Left lobe of liver (tissue), 2 donors: ENCODE results near the gene NOXO1. TPM values are rescaled to one million over a fixed set of nuclear protein-coding genes. Genes with fewer than 3 reads are reported as not detected.

Experiments used
- ATAC-seq: fragments of 200-7000 bp; cut with Tn5 transposase; one replicate; pipeline ENCODE4 v1.9.1; 2020; ENCODE audit warnings: mild to moderate bottlenecking, moderate library complexity
- DNase-seq: peaks from one replicate; pipeline ENCODE4 v3.0.0-alpha.2; 2020; ENCODE audit warnings: low spot score
- total RNA-seq: library from RNA; stranded (reverse); gene quantifications from one replicate; pipeline ENCODE4 v1.2.1, GENCODE V29; 2021
- donor health status: DM: no; HTN: no; CAD: no; lungs with moderate emphysema.
- donor health status: DM: no; HTN: yes; CAD: no.

Gene NOXO1
- total RNA-seq, 1 donor from 2014 or later: 1.7 TPM

DNA sequence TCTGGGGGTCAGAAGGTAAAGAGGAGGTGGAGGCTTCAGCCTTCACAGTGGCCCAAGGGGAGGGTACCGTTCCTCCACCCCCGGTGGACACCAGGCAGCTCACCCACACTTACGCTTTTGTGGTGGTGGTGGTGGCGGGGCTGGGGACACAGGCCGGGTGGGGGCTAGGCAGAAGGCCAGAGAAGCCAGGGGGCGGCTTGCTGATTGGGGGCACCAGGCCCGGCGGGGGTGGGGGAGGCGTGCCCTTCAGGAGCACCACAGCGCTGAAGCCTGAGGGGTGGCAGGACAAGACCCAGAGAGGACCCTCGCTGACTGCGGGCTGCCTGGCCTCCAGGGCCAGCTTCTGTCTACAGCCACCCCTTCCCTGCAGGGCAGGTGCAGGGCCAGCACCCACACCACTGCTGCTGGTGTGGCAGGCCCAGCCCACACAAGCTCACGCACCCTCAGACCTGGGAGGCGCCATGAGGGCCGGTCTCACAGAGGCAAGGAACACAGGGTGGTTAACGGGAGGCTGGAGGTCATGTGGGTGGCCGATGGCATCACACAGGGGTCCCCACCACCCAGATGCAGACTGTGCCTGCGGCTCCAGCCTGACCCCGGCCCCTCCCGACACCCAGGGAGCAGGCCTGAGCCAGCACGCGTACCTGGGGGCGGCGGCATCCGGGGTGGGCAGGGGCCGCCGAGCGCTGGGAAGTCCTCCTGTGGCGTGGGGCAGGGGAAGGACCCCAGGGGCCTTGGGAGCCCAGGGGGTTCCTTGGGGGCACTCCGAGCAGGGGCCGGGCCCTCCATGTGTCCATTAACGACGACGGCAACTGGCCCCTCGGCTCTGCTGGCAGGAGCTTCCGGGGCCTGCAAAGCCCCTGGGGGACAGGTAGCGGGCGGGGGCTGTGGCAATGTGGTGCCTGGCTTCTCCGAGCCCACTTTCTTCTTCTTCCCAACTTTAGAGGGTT is 17.9 kb upstream of the NOXO1 start:
- ATAC-seq (no peak), DNase-seq (no peak)

DNA sequence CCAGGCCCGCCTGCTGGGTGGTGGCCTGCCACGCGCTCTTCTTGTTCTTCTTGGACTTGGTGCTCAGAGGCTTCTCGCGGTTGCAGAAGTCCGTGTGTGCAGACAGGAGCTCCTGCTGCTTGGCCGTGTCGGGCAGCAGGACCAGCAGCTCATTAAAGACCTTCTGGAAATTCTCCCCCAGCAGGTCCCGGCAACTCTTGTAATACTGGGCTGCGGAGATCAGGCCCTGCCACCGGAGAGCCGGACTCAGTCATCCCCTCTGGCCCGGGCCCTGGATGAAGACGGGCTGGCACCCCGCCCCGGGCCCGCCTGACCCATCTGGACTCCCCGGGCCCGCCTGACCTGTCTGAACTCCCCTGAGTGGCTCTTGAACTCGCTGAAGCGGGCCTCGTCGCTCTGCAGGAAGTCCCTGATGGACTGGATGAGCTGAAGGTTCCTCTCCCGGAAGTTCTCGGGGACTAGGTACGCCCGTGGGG is 17.1 kb upstream of the NOXO1 start:
- no peak for DNase-seq
- no peak for ATAC-seq

DNA sequence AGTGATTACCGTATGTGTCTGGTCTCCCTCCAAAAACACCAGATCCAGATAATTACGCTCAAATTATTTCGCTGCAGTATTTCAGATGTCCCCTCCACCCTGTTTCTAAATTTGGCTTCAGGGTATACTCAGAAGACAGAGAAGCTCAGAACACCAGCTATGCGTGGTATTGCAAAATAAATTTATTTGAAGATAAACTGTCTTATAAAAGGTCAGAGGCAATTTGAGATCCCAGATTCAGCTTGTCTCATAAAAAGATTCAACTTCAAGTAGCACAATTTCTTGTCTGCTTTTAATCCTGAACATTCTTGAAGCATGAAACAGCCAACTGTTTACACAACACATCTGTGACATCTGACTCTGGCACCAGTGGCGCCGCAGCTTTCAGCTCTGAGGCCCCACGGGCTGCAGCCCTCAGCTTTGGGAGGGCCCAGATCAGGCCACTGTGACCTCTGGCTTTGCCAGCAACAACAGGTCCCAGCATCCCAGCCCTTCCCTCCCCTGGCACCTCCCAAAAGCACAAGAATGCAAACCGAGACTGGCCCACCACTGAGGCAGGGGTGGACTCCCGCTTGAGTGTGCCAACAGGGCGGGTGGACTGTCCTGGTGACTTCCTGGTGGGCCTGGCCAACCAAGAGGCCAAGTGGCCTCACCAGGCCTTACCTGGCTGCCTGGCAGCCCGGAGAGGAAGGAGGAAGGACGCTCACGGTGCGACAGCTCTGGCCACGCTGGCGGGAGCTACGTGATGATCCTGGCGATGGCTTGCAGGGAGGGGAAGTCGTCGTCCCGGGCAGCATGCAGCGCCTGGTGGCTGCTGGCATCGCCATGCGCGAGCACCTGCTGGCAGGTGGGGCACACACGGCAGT is 16.5 kb upstream of the NOXO1 start:
- ATAC-seq: no peak

DNA sequence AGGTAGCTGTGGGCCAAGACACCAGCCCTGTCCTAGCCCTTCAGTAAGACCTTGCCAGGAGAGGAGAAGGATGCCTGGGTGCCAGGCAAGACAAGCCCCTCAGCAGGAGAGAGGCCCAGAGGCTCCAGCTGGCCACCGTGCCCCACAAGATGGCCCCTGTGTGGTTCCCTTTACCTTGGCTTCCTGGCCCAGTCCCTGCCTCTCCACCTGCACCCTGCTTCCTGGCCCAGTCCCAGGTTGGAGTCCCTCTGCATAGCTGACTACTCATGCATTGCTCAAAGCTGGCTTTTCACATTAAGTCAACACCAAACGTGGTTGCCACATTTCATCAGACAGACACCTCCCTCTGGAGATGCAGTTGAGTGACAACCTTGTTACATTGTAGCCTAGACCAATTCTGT is 12.5 kb upstream of the NOXO1 start:
- DNase-seq (peak; percentile 75), ATAC-seq (peak; percentile 69)

More for the DNA sequence above, 16.5 kb upstream of the NOXO1 start:
- no peak for DNase-seq

DNA sequence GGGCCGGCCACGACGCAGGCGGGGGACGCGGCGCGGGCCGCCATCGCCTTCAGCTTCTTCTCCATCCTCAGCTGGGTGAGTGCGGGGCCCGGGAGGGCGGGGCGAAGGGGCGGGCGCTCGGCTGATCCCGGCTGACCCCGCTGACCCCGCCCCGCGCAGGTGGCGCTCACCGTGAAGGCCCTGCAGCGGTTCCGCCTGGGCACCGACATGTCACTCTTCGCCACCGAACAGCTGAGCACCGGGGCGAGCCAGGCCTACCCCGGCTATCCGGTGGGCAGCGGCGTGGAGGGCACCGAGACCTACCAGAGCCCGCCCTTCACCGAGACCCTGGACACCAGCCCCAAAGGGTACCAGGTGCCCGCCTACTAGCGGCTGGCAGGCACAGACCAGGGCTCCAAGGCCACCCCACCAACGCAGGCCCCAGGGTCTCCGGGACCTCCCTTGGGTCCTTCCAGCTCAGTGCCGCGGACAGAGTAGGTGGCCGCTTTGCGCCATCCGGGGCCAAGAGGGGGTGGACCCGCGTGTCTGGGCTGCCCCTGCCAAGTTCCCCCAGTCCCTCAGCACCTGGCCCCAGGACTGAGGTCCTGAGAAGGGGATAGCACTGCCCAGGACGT is 11.5 kb upstream of the NOXO1 start:
- ATAC-seq (no peak), DNase-seq (no peak)

DNA sequence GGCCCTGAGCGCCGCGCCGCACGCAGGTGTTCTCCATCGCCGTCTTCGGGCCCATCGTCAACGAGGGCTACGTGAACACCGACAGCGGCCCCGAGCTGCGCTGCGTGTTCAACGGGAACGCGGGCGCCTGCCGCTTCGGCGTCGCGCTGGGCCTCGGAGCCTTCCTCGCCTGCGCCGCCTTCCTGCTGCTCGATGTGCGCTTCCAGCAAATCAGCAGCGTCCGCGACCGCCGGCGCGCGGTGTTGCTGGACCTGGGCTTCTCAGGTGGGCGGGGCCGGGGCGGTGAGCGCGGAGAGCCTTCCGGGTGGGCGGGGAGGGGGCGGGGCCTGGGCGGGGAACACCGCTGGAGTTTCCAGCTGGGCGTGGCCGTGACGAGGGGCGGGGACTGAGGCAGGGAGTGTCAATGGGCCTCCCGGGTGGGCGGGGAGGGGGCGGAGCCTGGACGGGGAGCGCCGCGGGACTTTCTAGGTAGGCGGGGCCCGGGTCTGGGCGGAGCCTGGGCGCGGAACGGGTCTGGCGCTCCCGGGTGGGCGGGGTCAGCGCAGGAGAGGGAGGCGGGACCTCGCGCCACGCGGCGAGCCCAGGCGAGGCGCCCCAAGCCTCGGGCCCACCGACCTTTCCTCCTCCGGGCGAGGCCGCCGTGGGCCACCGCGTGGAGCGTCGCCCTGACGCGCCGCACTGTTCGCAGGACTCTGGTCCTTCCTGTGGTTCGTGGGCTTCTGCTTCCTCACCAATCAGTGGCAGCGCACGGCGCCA is 10.9 kb upstream of the NOXO1 start:
- peak; percentile 86 for DNase-seq

DNA sequence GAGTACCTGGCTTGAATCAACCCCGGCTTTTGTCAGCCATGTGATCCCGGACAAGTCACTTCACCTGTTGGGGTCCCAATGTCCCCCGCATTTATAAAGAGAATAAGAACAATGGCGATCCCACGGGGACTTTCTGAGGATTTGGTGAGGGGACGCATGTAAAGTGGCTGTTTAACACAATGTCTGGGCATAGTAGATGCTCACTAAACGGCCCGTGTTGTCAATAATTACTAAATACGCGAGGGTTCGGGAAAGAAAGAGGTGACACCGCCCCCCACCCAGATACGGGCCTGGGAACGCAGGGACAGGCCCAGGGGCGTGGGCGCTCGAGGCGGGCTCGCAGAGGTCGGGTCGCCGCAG is 10.3 kb upstream of the NOXO1 start:
- no peak for ATAC-seq
- no peak for DNase-seq

More for the DNA sequence above, 10.9 kb upstream of the NOXO1 start:
- peak; percentile 73 for ATAC-seq

DNA sequence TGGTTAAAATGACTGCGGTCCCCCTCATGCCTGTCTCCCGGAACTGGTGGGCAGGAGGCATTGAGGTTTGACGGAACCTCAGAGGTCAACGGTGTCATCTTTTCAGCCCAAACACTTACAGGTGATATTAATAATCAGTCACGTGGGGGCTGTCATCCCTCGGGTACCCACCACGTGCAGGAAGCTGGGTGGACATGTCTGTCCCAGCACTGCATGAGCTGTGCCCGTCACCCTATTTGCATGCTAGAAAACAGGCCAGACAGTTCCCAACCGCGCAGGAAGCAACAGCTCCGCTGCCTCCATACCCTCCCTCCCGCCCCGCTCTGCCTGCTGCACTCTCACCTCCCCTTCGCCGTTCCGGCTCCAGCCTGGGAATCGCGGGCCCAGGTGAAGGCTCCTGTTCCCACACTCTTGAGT is 9.9 kb upstream of the NOXO1 start:
- no peak for DNase-seq
- ATAC-seq: no peak

DNA sequence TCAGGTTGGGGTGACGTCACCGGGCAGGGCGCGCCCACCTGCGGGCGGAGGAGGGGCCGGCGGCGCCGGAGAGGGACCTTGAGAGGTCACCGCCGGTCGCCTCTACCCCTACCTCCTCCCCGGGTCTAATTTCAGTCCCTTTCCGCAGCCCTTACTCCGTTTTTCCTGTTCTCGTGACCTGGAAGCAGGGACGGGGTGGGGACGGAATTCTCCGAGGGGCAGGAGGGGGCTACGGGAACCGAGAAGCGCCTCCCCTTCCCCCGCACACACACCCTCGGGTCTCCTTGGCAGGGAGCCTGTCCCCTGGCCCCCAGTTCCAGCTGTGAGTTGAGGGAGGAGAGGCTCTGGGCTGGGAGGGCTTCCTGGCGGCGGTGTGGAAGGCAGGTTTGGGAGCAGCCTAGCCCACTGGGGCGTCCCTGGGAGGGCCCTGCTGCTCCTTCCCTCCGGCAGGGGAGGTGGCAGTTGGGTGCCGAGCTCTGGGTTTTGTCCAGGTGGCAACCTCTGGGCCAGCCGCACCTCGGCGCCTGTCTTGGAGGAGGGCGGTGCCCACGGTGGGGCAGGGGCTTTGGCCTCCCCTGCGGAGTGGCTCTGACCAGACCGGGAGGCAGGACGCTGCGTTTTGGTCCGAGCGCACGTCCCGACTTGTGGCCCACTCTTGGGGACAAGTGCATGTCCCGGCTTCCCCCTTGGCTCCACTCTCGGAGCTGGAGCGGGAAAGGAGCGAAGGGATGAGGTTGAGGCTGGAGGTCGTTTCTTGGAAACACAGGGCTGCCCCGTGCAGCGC is 9.3 kb upstream of the NOXO1 start:
- DNase-seq: no peak
- ATAC-seq: no peak

DNA sequence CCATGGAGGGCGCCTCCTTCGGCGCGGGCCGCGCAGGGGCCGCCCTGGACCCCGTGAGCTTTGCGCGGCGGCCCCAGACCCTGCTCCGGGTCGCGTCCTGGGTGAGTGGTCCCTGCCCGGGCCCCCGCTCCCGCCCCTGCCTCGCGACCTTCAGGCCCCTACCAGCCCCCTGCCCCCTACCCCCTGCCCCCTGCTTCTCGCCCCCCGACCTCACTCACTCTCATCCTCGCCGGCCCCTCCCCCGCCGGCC is 8.8 kb upstream of the NOXO1 start:
- no peak for DNase-seq

DNA sequence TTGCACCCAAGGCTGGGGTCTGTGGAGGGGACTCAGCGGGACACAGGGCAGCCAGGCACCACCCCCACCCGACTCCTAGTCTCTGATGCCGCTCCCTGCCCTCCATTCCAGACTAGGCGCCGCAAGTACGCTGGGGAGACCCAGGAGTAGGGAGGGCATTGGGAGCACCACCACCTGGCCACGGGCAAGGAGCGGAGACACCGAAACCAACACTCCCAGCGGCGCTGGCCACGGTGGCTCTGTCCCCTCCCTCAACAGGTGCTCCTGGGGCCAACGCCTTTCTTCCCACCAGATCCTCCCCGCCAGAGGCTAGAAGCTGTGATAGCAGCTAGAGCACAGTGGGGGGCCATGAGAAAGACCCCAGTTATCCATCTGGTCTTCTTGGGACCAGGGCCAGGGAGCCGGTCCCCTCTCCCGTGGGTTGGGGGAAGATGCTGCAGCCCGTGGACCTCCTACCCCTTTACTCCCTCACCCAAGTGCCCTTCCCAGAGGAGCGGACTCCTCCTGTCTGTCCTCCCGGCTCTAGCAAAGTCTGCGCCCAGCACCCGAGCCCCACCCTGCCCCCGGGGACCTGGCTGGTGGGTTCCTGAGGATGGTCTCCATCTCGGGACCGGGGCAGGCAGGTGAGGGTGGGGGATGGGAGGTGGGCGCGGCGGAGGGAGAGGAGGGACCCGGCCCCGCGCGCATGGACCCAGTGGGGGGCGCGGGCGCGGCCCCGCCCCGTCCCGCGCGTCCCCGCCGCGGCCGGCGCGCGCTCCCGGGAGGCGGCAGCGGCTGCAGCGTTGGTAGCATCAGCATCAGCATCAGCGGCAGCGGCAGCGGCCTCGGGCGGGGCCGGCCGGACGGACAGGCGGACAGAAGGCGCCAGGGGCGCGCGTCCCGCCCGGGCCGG is 8.2 kb upstream of the NOXO1 start, which contains the start of gene SYNGR3:
TSS of gene SYNGR3 (plus strand) at position 762 of the 892 bp plus-strand sequence. CDS start 133 bp downstream, outside the sequence.
- ATAC-seq (no peak), DNase-seq (no peak)

More for the DNA sequence above, 8.8 kb upstream of the NOXO1 start:
- no peak for ATAC-seq

DNA sequence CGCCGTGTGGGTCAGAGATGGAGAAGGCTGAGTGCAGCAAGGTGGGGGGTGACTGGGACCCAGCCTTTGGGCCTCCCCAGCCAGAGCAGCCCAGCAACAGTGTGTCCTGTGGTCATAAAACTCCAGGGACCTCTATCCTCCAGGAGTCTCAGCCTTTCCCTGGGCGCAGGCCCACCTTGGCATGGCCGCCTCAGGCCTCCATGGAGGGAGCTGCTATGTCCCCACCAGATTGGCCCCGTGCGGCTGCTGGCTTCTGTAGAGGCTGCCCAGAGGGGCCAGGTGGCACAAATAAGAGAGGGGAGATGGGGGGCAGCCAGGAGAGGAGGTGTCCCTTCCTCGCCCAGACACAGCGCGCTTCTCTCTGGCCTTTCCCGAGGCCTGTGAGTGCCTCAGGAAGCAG is 5.9 kb upstream of the NOXO1 start:
- no peak for ATAC-seq
- no peak for DNase-seq

DNA sequence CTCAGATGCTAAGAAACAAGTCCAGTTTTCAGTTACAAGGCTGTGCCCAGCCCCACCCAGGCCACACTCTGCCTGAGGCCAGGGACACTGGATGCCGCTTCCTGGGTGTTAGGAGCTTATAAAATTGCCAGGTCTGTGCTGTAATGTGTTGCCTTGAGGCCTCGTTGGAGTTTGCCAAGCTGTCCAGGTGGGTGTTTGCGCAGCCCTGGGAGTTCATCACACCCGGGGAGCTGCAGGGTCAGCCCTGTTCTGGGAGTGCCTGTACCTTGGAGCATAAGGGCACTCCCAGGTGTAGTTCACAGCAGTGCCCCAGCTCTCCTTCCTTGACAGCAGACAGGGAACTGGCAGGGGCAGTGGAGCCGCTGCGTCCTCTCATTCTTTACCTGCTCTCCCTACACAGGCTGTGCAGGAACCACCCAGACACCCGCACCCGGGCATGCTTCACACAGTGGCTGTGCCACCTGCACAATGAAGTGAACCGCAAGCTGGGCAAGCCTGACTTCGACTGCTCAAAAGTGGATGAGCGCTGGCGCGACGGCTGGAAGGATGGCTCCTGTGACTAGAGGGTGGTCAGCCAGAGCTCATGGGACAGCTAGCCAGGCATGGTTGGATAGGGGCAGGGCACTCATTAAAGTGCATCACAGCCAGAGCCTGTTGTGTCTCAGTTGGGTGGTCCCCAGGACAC is 4.3 kb upstream of the NOXO1 start:
- DNase-seq: no peak

DNA sequence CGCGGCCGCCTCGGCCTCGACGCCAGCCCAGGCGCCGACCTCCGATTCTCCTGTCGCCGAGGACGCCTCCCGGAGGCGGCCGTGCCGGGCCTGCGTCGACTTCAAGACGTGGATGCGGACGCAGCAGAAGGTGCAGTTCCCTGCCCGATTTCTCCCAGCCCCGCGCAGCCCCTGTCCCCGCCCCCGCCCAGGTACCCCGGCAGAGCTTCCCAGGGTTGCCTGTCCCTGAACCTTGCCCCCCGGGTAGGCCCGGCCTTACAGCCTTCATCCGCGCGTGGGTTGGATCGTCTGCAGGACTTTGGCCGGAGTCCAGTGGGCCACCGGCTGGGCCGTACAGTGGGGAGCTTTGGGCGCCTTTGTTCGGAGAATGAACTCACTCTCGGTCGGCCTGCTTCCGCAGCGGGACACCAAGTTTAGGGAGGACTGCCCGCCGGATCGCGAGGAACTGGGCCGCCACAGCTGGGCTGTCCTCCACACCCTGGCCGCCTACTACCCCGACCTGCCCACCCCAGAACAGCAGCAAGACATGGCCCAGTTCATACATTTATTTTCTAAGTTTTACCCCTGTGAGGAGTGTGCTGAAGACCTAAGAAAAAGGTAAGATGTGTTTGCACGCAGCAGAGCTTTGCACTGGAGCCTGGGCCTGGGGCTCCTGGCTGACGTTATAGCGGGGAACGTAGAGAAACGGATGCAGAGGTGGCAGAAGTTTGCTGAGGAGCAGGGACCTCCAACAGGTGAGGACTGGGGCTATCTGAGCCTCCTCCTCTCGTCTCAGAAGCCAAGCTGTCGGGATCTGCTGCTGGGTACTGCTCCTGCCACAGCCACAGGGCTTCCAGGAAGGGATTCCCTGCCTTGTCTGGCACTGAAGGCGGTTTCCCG is 3.3 kb upstream of the NOXO1 start:
- DNase-seq (peak; percentile 82), ATAC-seq (peak; percentile 42)

More for the DNA sequence above, 4.3 kb upstream of the NOXO1 start:
- ATAC-seq: no peak

DNA sequence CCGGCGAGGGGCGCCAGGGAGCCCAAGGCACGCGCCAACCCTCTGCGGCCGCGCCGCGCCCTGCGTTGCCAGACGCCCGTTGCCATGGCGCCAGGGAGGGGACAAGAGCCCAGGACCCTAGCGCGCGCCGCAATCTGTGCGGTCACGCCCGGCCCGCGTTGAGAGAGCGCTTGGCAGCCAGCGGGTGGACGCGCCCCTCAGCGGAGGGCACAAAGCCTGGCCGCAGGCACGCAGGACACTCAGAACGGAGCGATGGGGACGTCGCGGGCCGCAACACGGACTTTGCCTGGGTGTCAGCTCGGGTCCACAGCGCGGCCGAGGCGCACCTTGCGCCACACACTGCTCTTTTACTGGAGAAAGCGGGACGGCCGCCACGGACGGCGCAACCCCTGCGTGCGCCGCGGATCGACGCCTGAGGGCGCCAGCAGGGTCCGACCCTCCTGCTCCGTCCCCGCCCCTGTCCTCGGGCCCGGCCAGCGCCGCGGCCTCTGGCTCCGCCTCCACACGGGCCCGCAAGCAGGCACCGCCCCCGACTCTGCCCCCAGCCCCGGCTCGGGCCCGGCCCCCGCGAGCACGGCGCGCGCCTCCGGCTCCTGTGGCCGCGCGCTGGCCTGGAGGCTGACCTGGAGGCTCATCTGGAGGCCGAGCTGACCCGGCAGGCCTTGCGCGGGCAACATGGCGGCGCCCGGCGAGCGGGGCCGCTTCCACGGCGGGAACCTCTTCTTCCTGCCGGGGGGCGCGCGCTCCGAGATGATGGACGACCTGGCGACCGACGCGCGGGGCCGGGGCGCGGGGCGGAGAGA is 2.5 kb upstream of the NOXO1 start, which contains the start of gene GFER:
TSS of gene GFER (plus strand) at position 650 of the 803 bp plus-strand sequence. CDS start at position 676, 26 bp downstream.
- DNase-seq: peak; percentile 94
- peak; percentile 89 for ATAC-seq

DNA sequence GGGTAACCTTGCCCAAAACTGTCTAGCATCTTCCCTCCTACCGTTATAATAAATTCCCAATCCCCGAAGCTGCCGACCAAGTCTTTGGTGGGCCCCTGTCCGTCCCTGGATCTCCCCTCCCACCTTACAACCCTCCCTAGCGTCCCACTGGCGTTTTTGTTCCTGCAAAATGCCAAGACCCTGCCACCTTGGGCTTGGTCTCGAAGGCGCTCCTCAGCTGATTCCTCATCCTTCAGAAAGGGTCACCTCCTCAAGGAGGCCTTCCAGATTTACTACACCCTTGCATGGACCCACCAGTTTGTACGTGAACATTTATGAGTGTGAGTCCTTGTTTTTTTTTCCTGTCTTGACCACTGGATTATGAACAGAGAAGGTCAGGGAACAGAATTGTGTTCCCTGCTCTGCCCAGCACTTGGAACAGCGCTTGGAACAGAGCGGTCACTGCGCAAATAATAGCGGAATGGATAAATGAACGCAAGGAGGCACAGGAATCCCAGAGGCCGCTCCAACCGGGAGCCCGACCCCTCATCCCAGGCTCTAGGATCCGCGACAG is 1.8 kb upstream of the NOXO1 start:
- DNase-seq: no peak
- no peak for ATAC-seq
